Heart left ventricle (tissue), 13 donors: ENCODE measurements around the gene ASAP3.

ENCODE experiments used
- POLR2A ChIP-seq, 2 donors: fragments of 450-650 bp; IDR thresholded peaks; one replicate each; pipeline ENCODE4 v1.6.1; 2017; ENCODE audit warnings: antibody characterized with exemption in 2 of 2, mild to moderate bottlenecking in 2 of 2, moderate library complexity in 2 of 2
- TF ChIP-seq, protein P1 (sequence below), 12 donors: fragments of 200-600 bp; sonication (generic) in 4 of 12; IDR thresholded peaks; one replicate each; pipeline versions ENCODE4 v1.5.0 to v1.8.0; 2018 to 2022; ENCODE audit warnings: antibody characterized with exemption in 12 of 12, mild to moderate bottlenecking in 5 of 12
- donor health status: ischemic (EF 13 %, LVEDD 7.1; RV severe dilation, severe dysfunction).
- donor health status: DM: no; HTN: yes; CAD: no.
- donor health status: DM: no; HTN: no; CAD: no.
- donor health status: ischemic (EF 25% LVEDD 6.9; RV normal size, moderate dysfunction).
- donor health status: ischemic (EF 25% LVEDD 5.7; RV mildly dilated, moderate dysfunction).
- donor health status: ischemic (EF 35%, LVEDD 5.7; RV mildly dilated, moderate dysfunction).
- donor health status: nonischemic (EF 11% LVEDD 7.7; RV severe dilation, severe dysfunction).
- donor health status: DM: yes; HTN: yes; CAD: no.
- donor health status: PGD.
- donor health status: ischemic (EF 29% LVEDD 5.4; RV normal size, mild dysfunction).
- donor health status: nonischemic (EF 23%, LVEDD 6.1; RV moderate dilation, normal function).

DNA sequence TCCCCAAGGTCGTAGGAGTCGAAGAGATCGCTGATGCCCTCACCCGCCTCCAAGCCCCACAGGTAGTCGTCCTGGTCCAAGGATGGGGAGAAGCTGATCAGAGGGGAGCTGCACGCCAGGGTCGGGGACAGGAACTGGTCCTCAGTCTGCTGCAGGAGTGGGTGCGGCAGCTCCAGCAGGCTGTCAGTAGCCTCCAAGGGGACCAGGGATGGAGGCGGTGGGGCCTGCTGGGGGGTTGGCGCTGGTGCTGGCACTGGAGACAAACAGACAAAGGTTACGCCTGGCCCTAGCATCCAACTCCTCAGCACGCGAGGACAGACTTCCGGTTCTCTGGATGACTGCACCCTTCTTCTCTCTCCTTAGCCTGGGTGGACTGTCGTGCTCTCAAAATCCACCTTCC lies 25.9 kb upstream of the ASAP3 start:
- TF ChIP-seq, protein P1, sequence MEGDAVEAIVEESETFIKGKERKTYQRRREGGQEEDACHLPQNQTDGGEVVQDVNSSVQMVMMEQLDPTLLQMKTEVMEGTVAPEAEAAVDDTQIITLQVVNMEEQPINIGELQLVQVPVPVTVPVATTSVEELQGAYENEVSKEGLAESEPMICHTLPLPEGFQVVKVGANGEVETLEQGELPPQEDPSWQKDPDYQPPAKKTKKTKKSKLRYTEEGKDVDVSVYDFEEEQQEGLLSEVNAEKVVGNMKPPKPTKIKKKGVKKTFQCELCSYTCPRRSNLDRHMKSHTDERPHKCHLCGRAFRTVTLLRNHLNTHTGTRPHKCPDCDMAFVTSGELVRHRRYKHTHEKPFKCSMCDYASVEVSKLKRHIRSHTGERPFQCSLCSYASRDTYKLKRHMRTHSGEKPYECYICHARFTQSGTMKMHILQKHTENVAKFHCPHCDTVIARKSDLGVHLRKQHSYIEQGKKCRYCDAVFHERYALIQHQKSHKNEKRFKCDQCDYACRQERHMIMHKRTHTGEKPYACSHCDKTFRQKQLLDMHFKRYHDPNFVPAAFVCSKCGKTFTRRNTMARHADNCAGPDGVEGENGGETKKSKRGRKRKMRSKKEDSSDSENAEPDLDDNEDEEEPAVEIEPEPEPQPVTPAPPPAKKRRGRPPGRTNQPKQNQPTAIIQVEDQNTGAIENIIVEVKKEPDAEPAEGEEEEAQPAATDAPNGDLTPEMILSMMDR (IDR thresholded peaks at IDR 0.05): no peak
- TF ChIP-seq POLR2A (IDR thresholded peaks at IDR 0.05): no peak
